HG03103 (cell line): ENCODE results near the gene KCNQ2.

Source experiments
- ATAC-seq: cut with Tn5 transposase; IDR thresholded peaks from one replicate; pipeline ENCODE4 v1.9.1; 2021; ENCODE audit warnings: low read depth; ENCODE audit not compliant: unreplicated experiment

Gene KCNQ2

GRCh38 chr20:63406617-63407245 lies 65.7 kb downstream of the KCNQ2 start:
- ATAC-seq, result no peak

- no peak for ATAC-seq
Observed at GRCh38 chr20:63406011-63406410, 66.4 kb downstream of the KCNQ2 start.

- ATAC-seq, result no peak
Observed at GRCh38 chr20:63405102-63405730, 67.2 kb downstream of the KCNQ2 start.

- ATAC-seq, result no peak
Observed at GRCh38 chr20:63404129-63405085, 68.0 kb downstream of the KCNQ2 start.

- ATAC-seq, result no peak
Observed at GRCh38 chr20:63403403-63404105, 68.9 kb downstream of the KCNQ2 start.

GRCh38 chr20:63402860-63403220 lies 69.6 kb downstream of the KCNQ2 start:
- no peak for ATAC-seq

GRCh38 chr20:63402181-63402859 lies 70.1 kb downstream of the KCNQ2 start:
- ATAC-seq, result no peak

GRCh38 chr20:63401384-63402110 lies 70.9 kb downstream of the KCNQ2 start:
- ATAC-seq, result no peak

- ATAC-seq, result no peak
Observed at GRCh38 chr20:63400486-63401210, 71.8 kb downstream of the KCNQ2 start.

- ATAC-seq, result no peak
Observed at GRCh38 chr20:63399596-63400375, 72.7 kb downstream of the KCNQ2 start.

- ATAC-seq, result no peak
Observed at GRCh38 chr20:63398744-63399514, 73.5 kb downstream of the KCNQ2 start.

GRCh38 chr20:63397946-63398450 lies 74.5 kb downstream of the KCNQ2 start:
- no peak for ATAC-seq

- no peak for ATAC-seq
Observed at GRCh38 chr20:63397155-63397843, 75.2 kb downstream of the KCNQ2 start.

- no peak for ATAC-seq
Observed at GRCh38 chr20:63396300-63396699, 76.2 kb downstream of the KCNQ2 start.

GRCh38 chr20:63395723-63396122 lies 76.7 kb downstream of the KCNQ2 start:
- no peak for ATAC-seq

- no peak for ATAC-seq
Observed at GRCh38 chr20:63394920-63395455, 77.5 kb downstream of the KCNQ2 start.
